Activated CD4-positive, alpha-beta T cell treated with anti-CD3 and anti-CD28 coated beads, Interleukin-2, Interleukin-6, amounts not matched to agents 100 ng/mL and 50 ng/mL, durations not matched to agents 16 hours and 8 hours (primary cell): Measurements from ENCODE around the gene NR1D2.
"Not testable (repeated sequence)": the region's sequence is repeated elsewhere in the genome, so short reads cannot be mapped to it uniquely, and the experiment has no call there.

ENCODE experiments used
- DNase-seq: peaks from one replicate; pipeline ENCODE4 v3.0.0-alpha.2; 2020

The NR1D2 gene

DNA sequence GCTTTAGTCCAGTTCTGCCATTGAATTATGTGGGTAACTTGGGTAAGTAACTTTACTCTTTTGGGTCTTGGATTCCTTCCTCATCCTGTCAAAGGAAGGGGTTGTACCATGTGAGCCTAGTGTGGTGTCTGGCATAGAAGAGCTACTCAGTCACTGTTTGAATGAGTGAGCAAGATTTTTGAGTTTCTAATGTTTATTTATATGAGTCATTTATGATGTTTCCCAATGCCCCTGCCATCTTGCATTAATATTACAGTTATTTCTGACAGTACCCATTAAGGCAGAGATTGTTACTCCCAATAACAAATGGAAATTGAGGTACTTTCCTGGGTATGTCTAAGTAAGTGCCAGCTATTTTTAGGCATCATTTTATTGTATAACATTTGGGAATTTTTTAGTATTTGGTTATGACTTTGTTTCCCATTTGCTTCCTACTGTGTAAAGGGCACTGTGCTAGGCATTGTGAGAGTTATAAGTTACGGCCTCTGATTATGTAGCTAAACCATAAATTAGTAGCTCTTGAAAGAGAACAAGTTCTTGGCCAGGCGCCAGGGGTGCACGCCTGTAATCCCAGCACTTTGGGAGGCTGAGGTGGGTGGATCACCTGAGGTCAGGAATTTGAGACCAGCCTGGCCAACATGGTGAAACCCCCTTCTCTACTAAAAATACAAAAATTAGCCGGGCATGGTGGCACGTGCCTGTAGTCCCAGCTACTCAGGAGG lies 23.5 kb downstream of the NR1D2 start:
- no peak for DNase-seq

DNA sequence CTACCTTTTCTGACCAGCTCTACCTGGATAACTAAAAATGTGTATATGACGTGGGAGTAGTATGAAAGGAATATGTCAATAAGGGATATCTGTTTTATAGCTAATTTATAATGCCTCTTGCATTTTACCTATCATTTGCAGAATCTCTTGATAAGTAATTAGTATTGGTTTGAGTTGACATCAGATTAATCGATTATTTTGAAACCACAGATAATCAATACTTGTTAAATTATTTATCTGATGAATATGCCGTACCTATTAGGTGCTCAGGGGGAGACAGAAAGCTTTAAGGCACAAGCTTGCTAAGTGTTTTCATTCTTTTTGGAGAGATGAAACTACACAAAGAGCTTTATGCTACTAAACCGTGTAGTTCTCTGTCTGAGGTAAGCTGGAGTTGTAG lies 24.3 kb downstream of the NR1D2 start:
- no peak for DNase-seq

DNA sequence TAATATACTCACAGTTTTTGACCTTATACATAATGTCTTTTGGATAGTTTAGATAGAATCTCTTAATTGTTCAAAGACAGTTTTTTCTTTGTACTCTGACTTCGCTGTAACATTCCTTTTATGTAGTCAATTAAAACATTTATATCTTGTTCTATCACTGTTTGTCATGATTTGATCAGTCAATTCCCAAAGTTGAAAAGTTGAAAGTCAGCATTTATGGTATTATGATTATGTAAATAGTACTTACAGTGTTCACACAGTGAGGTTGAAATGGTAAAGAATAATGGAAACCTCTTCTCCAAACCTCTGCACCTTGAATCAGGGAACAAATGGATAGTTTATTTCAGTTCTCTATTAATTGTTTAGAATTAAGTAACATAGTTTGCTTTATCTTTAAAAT lies 26.6 kb downstream of the NR1D2 start:
- DNase-seq = no peak

- DNase-seq = no peak
Measured at GRCh38 chr3:23976555-23976954, 31.5 kb downstream of the NR1D2 start.

GRCh38 chr3:23979569-23979968 lies 34.5 kb downstream of the NR1D2 start:
- DNase-seq = no peak

DNA sequence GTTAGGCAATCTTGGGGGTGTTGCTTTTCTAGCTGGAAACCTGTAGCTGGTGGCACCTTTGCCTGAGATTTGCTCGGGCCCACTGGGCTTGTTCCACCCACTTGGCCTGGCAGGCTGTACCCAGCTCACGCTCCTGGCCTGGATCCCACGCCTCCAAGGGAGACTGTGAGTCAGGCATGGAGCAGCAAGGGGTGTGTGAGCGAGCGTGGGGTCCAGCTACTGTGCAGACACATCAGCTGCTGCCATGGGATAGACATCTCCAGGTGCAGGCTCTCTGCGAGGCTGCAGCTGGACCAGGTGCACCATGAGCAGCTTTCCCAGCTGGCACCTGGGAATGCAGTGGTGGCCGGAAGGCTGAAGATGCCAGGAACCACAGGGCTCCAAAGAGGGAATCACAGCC lies 36.0 kb downstream of the NR1D2 start:
- DNase-seq = no peak

GRCh38 chr3:23981955-23982354 lies 36.9 kb downstream of the NR1D2 start:
- DNase-seq = no peak

- no peak for DNase-seq
Measured at GRCh38 chr3:23984934-23985333, 39.8 kb downstream of the NR1D2 start.

DNA sequence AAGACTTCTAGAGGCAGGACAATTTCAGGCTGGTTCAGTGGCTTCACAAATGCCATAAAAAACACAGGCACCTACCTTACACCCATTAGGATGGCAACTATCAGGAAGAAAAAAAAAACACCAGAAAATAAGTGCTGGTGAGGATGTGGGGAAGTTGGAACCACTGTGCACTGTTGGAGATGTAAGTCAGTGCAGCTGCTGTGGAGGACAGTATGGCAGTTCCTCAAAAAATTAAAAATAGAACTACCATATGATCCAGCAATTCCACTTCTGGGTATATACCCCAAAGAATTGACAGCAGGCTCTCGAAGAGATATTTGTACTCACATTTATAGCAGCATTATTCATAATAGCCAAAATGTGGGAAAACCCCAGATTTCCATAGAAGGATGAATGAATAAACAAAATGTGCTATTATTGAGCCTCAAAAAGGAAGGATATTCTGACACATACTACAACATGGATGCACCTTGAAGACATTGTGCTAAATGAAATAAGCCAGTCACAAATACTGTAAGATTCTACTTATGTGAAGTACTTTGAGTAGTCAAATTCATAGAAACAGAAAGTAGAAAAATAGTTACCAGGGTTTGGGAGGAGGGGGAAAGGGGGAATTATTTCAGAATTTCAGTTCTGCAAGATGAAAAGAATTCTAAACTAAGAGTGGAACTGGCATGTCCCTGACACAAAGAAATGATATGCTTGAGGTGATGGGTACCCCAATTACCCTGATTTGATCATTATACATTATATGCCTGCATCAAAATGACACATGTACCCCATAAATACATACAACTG lies 40.9 kb downstream of the NR1D2 start:
- DNase-seq = no peak

- no peak for DNase-seq
Measured at GRCh38 chr3:23987356-23987755, 42.3 kb downstream of the NR1D2 start.

DNA sequence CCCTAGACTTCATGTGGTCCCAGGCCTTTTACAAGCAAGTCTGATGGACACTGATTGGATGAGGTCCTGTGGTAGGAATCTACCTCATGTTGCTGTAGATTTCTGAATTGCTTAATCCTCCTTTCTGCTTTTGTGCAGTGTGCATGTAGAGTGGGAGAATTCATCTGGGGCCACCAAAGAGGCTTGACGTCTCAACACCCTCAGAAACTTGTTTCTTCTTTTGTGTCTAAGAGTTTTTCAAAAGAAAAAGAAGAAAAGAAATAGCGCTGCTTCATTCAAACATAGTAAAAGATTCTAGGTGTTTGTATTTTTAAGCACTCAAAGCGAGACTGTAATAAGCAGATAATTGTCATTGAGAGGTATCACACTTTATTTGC lies 46.2 kb downstream of the NR1D2 start:
- DNase-seq = no peak

DNA sequence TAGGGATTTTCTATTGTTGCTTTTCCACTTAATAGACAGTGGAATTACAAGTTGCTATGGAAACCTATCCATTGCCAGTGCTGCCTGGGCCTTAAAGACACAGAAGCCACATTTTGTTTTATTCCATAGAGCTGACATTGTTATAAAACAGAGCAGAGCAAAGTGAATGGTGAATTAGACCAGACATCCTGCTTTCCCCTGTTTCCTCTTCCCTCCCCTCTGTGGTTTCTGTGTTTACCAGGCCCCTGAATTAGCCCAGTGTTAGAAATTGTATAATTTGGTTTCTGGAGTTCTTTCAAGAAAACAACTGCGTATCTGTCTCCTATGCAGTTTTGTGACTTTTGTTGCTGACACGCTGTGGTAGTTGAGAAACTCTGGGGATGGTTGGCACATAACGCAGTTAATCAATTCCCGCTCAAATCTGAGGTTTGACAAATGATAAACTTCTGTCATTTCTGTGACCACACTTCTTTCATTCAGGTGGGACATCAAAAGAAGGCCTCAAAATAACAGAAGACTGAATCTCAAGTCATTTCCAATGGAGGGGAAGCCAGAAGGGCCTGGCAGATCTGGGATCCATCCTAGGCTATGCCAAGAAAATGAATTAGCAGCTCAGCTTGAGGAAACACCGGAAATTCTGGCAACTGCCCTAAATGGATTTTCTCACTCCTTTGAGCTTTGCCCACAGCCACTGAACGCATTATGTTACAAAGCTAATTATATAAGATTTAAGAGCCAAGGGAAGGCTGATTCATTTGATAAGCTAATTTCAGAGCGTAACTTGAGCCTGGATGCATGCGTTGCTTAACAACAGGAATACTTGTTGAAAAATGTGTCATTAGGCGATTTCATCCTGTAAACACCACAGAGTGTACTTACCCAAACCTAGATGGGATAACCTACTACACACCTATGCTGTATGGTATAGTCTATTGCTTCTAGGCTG lies 46.9 kb downstream of the NR1D2 start:
- no peak for DNase-seq

- DNase-seq = no peak
Measured at GRCh38 chr3:23993556-23994243, 48.6 kb downstream of the NR1D2 start.

DNA sequence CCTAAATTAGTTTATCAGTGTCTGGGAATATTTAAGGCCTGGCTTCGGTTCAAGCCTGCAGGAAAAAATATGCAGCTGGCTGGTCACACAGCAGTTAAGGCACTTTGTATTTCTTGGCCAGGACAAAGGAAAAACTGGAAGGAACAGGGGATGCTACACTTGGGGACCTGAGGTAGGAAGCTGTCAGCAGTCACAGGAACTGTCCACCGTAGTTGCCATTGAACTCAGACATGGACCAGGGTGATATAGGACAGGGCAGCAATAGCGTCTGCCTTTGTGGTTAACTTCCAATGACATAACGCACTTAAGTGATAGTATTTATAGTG lies 49.1 kb downstream of the NR1D2 start:
- DNase-seq = no peak

- DNase-seq = no peak
Measured at GRCh38 chr3:23995219-23995618, 50.1 kb downstream of the NR1D2 start.

GRCh38 chr3:23996095-23996524 lies 51.0 kb downstream of the NR1D2 start:
- no peak for DNase-seq

DNA sequence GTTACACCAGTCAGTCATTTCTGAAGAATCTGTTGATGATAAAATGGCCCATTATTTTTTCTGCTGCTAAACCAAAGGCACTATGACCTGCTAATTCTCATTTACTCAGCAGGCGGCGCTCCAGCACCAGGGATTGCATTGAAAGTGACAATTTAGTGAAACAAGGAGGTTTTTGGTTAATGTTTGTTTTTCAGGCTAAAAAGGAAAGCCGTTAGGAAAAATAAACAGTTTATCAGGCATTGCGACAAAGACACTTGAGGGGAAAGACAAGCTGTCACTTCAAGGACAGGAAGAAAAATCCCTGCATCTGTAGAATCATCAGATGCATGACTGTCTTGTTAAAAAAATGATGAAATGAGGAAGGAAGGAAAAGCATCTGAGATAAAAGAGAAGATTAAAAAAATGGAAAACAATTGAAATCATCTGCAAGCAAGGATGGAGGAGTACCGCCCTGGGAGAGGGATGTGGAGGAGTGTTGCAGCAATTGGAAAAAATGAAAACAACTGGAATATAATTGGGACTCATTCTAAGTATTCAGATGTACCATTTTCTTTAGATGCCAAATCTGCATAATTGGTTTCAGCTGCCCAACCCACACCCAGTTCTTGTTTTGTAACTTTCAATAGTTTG lies 54.0 kb downstream of the NR1D2 start:
- peak; percentile 78 for DNase-seq

DNA sequence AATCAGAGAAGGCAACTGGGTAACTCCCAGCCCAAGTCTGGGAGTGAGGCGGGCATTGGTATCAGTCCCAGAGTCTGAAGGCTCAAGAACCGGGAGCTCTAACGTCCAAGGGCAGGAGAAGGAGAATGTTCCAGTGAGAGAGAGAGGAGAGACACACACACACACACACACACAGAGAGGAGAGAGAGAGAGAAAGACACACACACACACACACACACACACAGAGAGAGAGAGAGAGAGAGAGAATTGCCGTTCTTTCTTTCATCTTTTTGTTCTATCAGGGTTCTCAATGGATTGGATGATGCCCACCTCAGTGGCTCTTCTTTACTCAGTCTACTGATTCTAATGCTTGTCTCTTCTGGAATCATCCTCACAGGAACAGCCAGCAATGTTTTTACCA lies 57.0 kb downstream of the NR1D2 start:
- no peak for DNase-seq

DNA sequence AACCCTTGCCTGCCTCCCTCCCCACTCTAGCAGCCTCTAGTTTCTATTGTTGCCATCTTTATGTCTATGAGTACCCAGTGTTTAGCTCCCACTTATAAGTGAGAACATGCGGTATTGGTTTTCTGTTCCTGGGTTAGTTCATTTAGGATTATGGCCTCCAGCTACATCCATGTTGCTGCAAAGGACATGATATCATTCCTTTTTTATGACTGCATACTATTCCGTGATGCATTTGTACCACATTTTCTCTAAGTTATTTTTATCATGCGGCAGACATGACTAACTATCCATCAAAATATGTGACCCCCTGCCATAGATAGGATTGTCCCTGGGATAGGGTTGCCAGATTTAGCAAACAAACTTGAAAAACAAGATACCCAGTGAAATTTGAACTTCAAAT lies 58.4 kb downstream of the NR1D2 start:
- no peak for DNase-seq

DNA sequence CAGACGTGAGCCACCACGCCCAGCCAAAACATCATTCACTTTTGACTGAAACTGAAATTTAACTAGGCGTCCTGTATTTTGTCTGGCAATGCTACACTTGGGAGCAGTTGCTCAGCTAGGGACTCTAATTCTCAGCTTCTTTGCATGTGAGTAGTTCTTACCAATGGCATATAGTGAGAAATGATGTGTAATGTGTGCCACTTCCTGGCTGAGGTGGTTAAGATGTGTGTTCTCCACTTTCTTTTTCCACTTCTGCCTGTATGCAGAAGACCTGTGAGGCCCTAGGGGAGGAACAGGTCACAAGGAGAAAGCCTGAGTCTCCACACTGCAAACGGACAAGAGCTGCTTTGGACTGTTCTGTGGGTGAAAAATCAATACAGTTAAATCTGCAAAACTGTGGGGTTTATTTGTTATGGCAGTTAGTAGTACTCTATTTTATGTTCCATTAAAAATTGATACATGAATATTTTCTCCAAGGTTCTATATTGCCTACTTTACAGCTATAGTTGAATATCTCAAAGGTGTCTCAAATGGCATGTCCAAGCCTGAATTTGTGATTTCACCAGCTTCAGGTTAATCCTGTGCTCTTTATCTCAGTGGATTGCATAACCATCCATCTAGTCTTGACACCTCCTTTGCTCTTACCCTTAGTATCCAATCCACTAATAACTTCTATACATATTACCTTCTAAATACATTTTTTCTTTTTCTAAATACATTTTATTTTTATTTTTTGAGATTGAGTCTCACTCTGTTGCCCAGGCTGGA lies 59.3 kb downstream of the NR1D2 start:
- DNase-seq = peak; percentile 73

DNA sequence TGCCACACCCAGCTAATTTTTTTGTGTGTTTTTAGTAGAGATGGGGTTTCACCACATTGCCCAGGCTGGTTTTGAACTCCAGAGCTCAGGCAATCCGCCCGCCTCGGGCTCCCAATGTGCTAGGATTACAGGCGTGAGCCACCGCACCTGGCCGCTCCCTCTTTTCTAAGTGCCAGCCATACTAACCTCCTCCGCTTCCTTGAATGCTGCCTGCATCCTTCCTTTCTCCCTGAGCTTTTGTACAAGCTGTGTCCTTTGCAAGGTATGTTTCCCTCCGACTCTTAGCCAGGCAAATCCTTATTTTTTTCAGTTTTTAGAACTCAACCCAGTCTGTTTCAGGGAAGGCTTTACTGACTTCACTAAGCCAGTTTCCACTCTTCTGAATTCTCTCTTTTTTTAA lies 60.6 kb downstream of the NR1D2 start:
- no peak for DNase-seq

- not testable (repeated sequence) for DNase-seq
Measured at GRCh38 chr3:24010834-24011233, 65.7 kb downstream of the NR1D2 start.
